ENCODE results near the gene FOSL1.
A peak's percentile ranks its signal among the peaks of the same experiment; 100 is the strongest.

FOSL1 gene

GRCh38 chr11:65882120-65883057 is 17.8 kb downstream of the FOSL1 start:
- no peak for DNase-seq (ENCODE audit: low read depth)

- no peak for DNase-seq (ENCODE audit: low read depth)
These were observed 19.3 kb downstream of the FOSL1 start for GRCh38 chr11:65880844-65881421.

GRCh38 chr11:65880027-65880426 is 20.2 kb downstream of the FOSL1 start:
- no peak for DNase-seq (ENCODE audit: low read depth)

GRCh38 chr11:65879617-65880016 is 20.6 kb downstream of the FOSL1 start, which contains the start of gene CTSW:
TSS of gene CTSW (plus strand) at chr11:65879837. CDS start at chr11:65879855, 18 bp downstream.
- no peak for DNase-seq (ENCODE audit: low read depth)

GRCh38 chr11:65873318-65874156 is 26.7 kb downstream of the FOSL1 start:
- DNase-seq (ENCODE audit: low read depth): peak; percentile 66

- DNase-seq (ENCODE audit: low read depth): no peak
These were observed 27.4 kb downstream of the FOSL1 start, which contains the start of gene EFEMP2 for GRCh38 chr11:65872586-65873317. TSS of gene EFEMP2 (minus strand) at chr11:65872800. CDS start at chr11:65872354, 446 bp downstream.

GRCh38 chr11:65871811-65872548 is 28.2 kb downstream of the FOSL1 start:
- no peak for DNase-seq (ENCODE audit: low read depth)

GRCh38 chr11:65870706-65871681 is 29.2 kb downstream of the FOSL1 start:
- no peak for DNase-seq (ENCODE audit: low read depth)

- no peak for DNase-seq (ENCODE audit: low read depth)
These were observed 29.9 kb downstream of the FOSL1 start for GRCh38 chr11:65870307-65870658.

GRCh38 chr11:65869643-65870306 is 30.4 kb downstream of the FOSL1 start:
- DNase-seq (ENCODE audit: low read depth): no peak

GRCh38 chr11:65868907-65869306 is 31.3 kb downstream of the FOSL1 start:
- DNase-seq (ENCODE audit: low read depth): no peak

- no peak for DNase-seq (ENCODE audit: low read depth)
These were observed 32.0 kb downstream of the FOSL1 start for GRCh38 chr11:65868076-65868667.

GRCh38 chr11:65867284-65868071 is 32.7 kb downstream of the FOSL1 start:
- DNase-seq (ENCODE audit: low read depth): no peak

- DNase-seq (ENCODE audit: low read depth): no peak
These were observed 33.5 kb downstream of the FOSL1 start for GRCh38 chr11:65866509-65867283.

- DNase-seq (ENCODE audit: low read depth): no peak
These were observed 34.5 kb downstream of the FOSL1 start for GRCh38 chr11:65865550-65866172.

GRCh38 chr11:65864706-65865471 is 35.3 kb downstream of the FOSL1 start:
- DNase-seq (ENCODE audit: low read depth): no peak
